DMS114 treated with DMSO at 0.1 percent for 48 hours (cell line): ENCODE results near the gene URI1.

Experiments
- DNase-seq: peaks from one replicate; lab custom pipeline; 2025; ENCODE audit not compliant: unreplicated experiment; lab: John Stamatoyannopoulos, UW

Gene URI1

DNA sequence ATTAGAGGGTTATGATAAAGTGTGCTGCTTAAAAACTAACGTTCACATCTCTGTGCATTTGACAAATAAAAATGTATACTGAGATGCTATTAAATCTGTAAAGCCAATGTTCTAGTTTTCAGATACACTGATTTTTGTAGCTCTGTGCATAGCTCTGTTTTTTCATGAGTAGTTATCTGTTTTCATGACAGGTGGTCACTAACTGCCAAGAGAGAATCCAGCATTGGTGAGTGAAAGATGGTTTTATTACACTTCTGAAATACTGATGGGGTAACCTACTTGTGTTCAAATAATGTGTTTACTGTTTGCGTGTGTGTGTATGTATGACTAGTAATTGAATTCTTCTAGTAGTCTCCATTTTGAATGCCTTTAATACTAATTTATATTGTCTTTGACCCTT, 29.0 kb downstream of the URI1 start:
- DNase-seq: no peak

GRCh38 chr19:29971648-29972047, 29.6 kb downstream of the URI1 start:
- DNase-seq: no peak

DNA sequence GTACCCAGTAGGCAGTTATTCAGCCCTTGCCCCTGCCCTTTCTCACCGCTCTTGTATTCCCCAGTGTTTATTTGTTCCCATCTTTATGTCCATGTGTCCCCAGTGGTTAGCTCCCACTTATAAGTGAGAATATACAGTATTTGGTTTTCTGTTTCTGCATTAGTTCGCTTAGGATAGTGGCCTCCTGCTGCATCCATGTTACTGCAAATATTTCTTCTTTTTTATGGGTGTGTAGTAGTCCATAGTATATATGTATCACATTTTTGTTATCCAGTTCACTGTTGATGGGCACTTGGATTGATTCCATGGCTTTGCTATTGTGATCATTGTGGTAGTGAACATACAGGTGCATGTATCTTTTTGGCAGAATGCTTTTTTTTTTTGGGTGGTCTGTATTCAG, 32.7 kb downstream of the URI1 start:
- DNase-seq: no peak

GRCh38 chr19:29976151-29976943, 34.3 kb downstream of the URI1 start:
- no peak for DNase-seq

GRCh38 chr19:29978080-29978479, 36.0 kb downstream of the URI1 start:
- DNase-seq: no peak

DNA sequence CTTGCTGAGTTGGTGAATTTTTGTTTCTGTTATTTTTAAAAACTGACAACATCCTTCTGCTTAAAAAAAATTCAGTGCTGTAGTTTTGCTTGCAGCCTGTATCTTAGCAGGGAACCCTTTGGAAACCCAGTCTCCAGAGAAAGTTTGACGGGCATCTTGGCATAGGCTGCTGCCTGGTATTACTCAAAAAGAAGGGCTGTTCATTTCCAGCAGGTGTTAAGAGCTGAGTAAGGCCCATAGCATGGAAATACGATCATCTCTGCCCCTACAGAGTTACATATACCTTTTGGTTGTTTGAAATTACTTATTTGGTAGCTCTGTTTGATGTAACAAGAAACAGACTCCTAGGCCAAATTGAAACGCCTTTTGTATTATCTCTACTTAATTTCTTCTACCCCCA, 41.5 kb downstream of the URI1 start:
- DNase-seq: no peak

DNA sequence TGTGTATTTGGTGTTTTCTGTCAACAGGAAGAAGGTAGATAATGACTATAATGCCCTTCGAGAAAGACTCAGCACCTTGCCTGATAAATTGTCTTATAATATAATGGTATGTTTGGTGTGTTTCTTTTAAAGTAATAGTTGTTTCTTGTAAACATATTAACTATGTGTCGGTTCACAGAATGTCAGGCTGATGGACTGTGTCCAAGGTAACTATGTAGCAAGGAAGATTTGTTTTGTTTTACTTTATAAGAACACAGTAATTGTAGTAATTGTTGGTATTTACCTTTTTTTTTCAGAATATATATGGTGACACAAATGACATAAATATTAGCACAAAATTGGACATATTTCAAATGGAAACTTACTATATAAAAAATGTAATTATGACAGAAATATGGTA, 43.2 kb downstream of the URI1 start:
- no peak for DNase-seq

GRCh38 chr19:29988351-29988750, 46.3 kb downstream of the URI1 start:
- no peak for DNase-seq

DNA sequence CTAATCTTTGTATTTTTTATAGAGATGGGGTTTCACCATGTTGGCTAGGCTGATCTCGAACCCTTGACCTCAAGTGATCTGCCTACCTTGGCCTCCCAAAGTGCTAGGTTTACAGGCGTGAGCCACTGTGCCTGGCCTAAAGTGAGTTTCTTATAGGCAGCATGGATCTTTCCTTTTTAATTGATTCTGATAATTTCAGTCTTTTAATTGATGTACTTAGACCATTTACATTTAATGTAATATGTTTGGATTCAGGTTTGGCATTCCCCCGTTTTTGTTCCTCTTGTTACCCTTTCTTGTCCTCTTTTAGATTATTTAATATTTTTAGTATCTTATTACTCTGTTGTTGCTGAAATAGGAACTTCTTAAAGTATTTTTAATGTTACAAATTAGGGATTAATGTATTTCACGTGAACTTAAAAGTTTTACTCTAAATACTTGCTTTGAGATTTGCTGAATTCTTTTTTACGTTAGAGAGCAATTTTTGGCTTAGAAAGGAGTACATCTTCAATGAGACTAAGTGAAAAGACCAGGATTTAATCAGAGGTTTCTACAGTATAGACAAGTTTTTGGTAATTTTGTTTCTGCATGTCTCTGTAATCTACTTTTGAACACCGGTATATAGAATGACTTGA, 50.3 kb downstream of the URI1 start:
- DNase-seq: no peak

DNA sequence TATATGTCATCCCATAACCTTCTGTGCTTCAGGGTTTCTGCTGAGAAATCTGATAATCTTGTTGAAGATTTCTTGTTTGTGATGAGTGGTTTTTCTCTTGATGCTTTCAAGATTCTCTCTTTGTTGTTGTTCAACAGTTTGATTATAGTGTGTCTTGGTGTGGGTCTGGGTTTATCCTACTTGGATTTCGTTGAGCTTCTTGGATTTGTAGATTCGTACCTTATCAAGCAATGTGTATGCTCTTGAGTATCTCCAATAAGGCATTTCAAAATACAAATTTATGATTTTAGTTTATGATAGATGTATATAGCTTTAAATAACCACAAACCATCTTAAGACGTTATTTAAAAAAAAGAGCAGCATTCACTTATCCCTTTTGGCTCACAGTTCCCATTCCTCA, 57.5 kb downstream of the URI1 start:
- no peak for DNase-seq

DNA sequence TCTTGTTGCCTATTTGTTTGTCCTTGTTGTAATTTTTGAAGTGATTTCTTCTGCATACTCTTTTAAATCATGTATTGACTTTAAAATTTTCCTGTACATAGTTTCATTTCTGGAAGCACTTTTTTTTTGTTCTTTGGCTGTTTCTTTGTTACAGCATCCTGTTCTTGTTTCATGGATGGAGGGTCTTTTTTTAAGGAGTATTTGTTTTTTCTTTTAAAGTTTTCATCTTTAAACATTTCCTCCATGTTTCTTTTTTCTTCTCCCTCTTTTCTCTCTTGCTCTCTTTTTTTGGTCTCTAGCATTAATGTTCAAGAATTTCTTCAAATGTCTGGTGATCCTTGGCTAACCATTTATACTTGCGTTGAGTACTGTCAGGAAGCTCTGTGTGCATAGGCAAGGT, 58.8 kb downstream of the URI1 start:
- DNase-seq: no peak

DNA sequence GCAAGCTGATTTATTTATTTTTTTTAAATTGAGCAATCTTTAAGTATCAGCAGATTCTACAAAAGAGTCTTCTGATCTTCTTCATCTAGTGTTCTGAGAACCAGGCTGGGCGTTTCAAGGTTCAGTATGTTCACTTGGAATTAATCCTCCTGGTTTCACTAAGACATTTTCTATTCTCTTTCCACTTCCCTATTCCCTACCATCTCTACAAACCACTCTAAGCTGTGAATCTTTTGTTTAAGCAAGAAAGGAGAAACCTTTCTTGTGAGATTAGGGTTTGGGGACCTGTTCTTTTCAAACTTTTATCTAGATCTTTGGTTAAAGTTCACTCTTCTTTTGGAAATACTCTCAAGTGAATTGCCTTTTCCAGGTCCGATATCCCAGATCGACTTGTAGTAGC, 59.3 kb downstream of the URI1 start:
- DNase-seq: no peak

DNA sequence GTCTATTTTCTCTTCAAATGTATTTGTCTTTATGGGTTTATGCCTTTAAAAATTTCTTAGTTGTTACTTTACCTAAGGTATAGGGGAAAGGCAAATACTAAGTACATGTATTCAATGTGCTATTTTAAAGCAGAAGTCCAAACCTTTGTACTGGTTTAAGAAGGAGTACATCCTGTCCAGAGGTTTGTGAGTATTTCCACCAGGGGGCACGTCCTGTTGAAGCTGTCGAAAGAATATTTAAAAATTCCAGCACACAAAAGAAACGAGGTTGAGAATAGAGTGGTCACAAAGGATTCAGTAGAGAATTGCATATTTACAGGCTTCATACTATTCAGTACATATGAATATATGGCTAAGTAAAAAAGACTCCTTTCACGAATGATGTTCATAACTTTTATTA, 59.8 kb downstream of the URI1 start:
- DNase-seq: no peak

- DNase-seq: no peak
Measured at GRCh38 chr19:30003866-30004265, 61.8 kb downstream of the URI1 start.

DNA sequence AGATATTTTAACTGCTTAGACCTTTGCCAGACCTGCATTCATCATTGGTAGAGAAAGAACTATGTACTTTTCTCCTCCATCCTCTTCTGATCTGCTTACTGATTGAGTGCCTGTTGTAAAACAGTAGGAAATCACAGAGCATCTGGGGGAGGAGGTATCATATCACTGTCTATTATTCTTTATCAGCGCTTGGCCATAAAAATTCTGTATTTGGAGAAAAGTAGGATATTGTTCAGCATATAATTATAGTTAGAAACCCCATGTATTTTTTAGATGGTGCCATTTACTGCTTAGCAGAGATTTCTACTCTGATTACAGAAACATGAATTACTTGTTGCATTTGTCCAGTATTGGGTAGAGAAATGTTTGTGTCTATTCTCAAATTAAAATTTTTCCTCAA, 62.4 kb downstream of the URI1 start:
- no peak for DNase-seq

GRCh38 chr19:30006207-30006606, 64.2 kb downstream of the URI1 start:
- no peak for DNase-seq

GRCh38 chr19:30008169-30008568, 66.1 kb downstream of the URI1 start:
- DNase-seq: no peak

GRCh38 chr19:30009013-30009412, 67.0 kb downstream of the URI1 start:
- DNase-seq: no peak

GRCh38 chr19:30011051-30011578, 69.1 kb downstream of the URI1 start:
- no peak for DNase-seq

GRCh38 chr19:30014770-30015169, 72.7 kb downstream of the URI1 start:
- no peak for DNase-seq

DNA sequence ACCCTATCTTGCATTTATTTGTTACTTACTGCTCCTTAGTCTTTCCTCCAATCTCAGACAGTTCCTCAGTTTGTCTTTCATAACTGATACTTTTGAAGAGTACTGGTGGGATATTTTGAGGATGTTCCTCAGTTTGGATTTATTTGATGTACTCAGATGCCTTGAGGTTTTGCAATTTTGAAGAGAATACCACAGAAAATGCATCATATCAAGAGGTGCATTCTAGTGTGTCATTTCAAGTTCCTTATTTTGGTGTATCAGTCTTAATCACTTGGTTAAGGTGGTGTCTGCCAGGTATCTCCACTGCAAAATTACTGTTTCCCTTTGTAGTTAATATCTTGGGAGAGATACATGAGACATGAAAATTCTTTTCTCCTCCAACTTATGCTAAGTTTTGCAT, 75.1 kb downstream of the URI1 start:
- DNase-seq: no peak

- DNase-seq: no peak
Measured at GRCh38 chr19:30020189-30020588, 78.2 kb downstream of the URI1 start.

DNA sequence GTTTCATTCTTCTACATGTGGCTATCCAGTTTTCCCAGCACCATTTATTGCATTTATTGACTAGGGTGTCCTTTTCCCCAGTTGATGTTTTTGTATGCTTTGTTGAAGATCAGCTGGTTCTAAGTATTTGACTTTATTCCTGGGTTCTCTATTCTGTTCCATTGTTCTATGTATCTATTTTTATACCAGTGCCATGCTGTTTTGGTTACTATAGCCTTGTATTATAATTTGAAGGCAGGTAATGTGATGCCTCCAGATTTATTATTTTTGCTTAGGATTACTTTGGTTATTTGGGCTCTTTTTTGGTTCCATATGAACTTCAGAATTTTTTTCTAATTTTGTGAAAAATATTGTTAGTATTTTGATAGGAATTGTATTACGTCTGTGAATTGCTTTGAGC, 80.6 kb downstream of the URI1 start:
- DNase-seq: no peak
